Measurements from ENCODE around the gene DHRS4L2. TPM values are rescaled to one million over a fixed set of nuclear protein-coding genes. Genes with fewer than 3 reads are reported as not detected.
"Not testable (repeated sequence)": the region's sequence is repeated elsewhere in the genome, so short reads cannot be mapped to it uniquely, and the experiment has no call there.

The DHRS4L2 gene
- total RNA-seq, 4 donors from 2014 or later = 12.1 to 40.2 (median 25.0) TPM

DNA sequence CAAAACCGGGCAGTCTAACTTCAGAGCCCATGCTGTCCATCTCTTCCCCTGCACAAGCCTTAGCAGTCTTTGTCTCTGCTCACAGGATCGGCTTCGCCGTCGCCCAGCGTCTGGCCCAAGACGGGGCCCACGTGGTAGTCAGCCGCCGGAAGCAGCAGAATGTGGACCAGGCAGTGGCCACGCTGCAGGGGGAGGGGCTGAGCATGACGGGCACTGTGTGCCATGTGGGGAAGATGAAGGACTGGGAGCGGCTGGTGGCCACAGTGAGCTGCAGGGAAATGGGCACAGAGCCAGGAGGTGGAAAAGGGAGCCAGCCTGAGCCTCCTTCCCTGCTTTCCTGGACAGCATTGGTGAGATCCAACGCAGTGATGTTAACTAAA lies 48.9 kb downstream of the DHRS4L2 start:
- in situ Hi-C loops (cut with MboI; ENCODE audit: low sequenced_read_pairs in 4 of 4) = loop anchor here in 2 of 4 donors (10.0 kb wide), 1 partner anchor 53 kb away; the partner anchor contains the start of gene DHRS4L2 (in 2 of the 2)
- H3K36me3 ChIP-seq = no peaks in the 10 kb centered on the region

DNA sequence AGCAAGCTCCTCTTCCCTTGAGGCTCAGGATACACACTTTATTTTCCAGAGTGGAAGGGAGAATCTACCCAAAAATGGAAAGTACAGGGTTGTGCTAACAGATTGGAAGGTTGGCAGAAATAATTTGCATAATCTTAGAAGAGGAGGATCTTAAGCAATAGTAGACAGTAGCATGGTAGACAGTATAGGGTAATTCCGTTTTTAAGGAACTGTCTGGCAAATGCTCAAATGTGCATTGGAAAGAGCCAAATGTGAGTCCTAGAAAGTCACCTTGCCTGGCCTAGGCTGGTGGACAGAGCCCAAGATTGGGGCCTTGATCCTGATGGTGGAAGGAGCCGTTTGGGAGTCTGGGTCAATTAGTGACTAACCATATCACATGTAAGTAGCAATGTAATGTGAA lies 50.0 kb downstream of the DHRS4L2 start:
- DNase-seq (no peak), ATAC-seq (no peak)
- TF ChIP-seq, protein P1, sequence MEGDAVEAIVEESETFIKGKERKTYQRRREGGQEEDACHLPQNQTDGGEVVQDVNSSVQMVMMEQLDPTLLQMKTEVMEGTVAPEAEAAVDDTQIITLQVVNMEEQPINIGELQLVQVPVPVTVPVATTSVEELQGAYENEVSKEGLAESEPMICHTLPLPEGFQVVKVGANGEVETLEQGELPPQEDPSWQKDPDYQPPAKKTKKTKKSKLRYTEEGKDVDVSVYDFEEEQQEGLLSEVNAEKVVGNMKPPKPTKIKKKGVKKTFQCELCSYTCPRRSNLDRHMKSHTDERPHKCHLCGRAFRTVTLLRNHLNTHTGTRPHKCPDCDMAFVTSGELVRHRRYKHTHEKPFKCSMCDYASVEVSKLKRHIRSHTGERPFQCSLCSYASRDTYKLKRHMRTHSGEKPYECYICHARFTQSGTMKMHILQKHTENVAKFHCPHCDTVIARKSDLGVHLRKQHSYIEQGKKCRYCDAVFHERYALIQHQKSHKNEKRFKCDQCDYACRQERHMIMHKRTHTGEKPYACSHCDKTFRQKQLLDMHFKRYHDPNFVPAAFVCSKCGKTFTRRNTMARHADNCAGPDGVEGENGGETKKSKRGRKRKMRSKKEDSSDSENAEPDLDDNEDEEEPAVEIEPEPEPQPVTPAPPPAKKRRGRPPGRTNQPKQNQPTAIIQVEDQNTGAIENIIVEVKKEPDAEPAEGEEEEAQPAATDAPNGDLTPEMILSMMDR (IDR thresholded peaks at IDR 0.05 in 4 of 5, conservative IDR thresholded peaks at IDR 0.05 in 1 of 5) = no peak
- TF ChIP-seq POLR2A (IDR thresholded peaks at IDR 0.05) = no peak
- in situ Hi-C loops (cut with MboI; ENCODE audit: low sequenced_read_pairs in 4 of 4) (loop anchor here in 2 of 4 donors (10.0 kb wide), 1 partner anchor 54 kb away; the partner anchor contains the start of gene DHRS4L2 (in 2 of the 2)), intact Hi-C loops (cut with DNase I; ENCODE audit: low total_unique reads) (no loop called here)
- Histone ChIP-seq H3K27ac (no peak overlapping the region), H3K9me3 (no peaks in the 10 kb centered on the region), H3K36me3 (no peaks in the 10 kb centered on the region), H3K4me3 (no peak overlapping the region), H3K4me1 (peaks cover 8 to 15% of the 10 kb centered on the region in 2 donors), H3K27me3 (no peaks in the 10 kb centered on the region)

More for the DNA sequence above, 48.9 kb downstream of the DHRS4L2 start:
- peak in 1 of 2 donors; percentile 73 for DNase-seq
- no peaks in the 10 kb centered on the region for H3K9me3 ChIP-seq
- intact Hi-C loops (cut with DNase I; ENCODE audit: low total_unique reads) = loop anchor here (2.0 kb wide), 1 partner anchor 51 kb away; no protein-coding TSS in a partner anchor
- TF ChIP-seq, protein P1 (IDR thresholded peaks at IDR 0.05 in 4 of 5, conservative IDR thresholded peaks at IDR 0.05 in 1 of 5) = no peak
- no peak for TF ChIP-seq POLR2A (IDR thresholded peaks at IDR 0.05)
- no peak overlapping the region for H3K4me3 ChIP-seq
- H3K27ac ChIP-seq = peak overlapping the region in 1 of 4 donors; percentile 81
- ATAC-seq = peak in 1 of 2 donors; percentile 9
- peaks cover 11 to 24% of the 10 kb centered on the region in 2 donors for H3K4me1 ChIP-seq
- no peaks in the 10 kb centered on the region for H3K27me3 ChIP-seq

- intact Hi-C loops (cut with DNase I; ENCODE audit: low total_unique reads) (no loop called here), in situ Hi-C loops (cut with MboI; ENCODE audit: low sequenced_read_pairs in 4 of 4) (no loop called here)
- ATAC-seq = no peak
- Histone ChIP-seq H3K27ac (no peak overlapping the region), H3K4me3 (no peak overlapping the region), H3K9me3 (no peaks in the 10 kb centered on the region), H3K27me3 (no peaks in the 10 kb centered on the region), H3K36me3 (no peaks in the 10 kb centered on the region), H3K4me1 (peaks cover 8% of the 10 kb centered on the region in 2 donors)
- DNase-seq = no peak
- no peak for TF ChIP-seq POLR2A (IDR thresholded peaks at IDR 0.05)
Measured at GRCh38 chr14:24040692-24041091, 52.0 kb downstream of the DHRS4L2 start.

- intact Hi-C loops (cut with DNase I; ENCODE audit: low total_unique reads) (no loop called here), in situ Hi-C loops (cut with MboI; ENCODE audit: low sequenced_read_pairs in 4 of 4) (no loop called here)
- Histone ChIP-seq H3K4me3 (no peak overlapping the region), H3K27me3 (no peaks in the 10 kb centered on the region), H3K4me1 (no peaks in the 10 kb centered on the region), H3K27ac (no peak overlapping the region), H3K9me3 (no peaks in the 10 kb centered on the region), H3K36me3 (no peaks in the 10 kb centered on the region)
- no peak for TF ChIP-seq POLR2A (IDR thresholded peaks at IDR 0.05)
- TF ChIP-seq, protein P1 (IDR thresholded peaks at IDR 0.05 in 4 of 5, conservative IDR thresholded peaks at IDR 0.05 in 1 of 5) = no peak
- no peak for DNase-seq
- no peak for ATAC-seq
Measured at GRCh38 chr14:24042746-24043145, 54.0 kb downstream of the DHRS4L2 start.

- H3K27ac ChIP-seq; H3K36me3 ChIP-seq; ATAC-seq; H3K27me3 ChIP-seq; H3K4me3 ChIP-seq; in situ Hi-C loops (cut with MboI; ENCODE audit: low sequenced_read_pairs in 4 of 4); H3K9me3 ChIP-seq; intact Hi-C loops (cut with DNase I; ENCODE audit: low total_unique reads); DNase-seq; H3K4me1 ChIP-seq: not testable (repeated sequence)
Measured at GRCh38 chr14:24049002-24049401, 60.3 kb downstream of the DHRS4L2 start.

DNA sequence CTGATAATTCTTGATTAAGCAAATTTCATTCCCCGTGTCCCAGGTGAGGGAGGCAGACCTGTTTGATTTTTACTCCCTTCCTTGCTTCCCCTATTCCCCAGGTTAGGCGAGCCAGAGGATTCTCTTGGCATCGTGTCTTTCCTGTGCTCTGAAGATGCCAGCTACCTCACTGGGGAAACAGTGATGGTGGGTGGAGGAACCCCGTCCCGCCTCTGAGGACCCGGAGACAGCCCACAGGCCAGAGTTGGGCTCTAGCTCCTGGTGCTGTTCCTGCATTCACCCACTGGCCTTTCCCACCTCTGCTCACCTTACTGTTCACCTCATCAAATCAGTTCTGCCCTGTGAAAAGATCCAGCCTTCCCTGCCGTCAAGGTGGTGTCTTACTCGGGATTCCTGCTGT lies 62.0 kb downstream of the DHRS4L2 start:
- H3K9me3 ChIP-seq; H3K4me3 ChIP-seq; ATAC-seq; H3K27me3 ChIP-seq; H3K36me3 ChIP-seq; H3K4me1 ChIP-seq; in situ Hi-C loops (cut with MboI; ENCODE audit: low sequenced_read_pairs in 4 of 4); H3K27ac ChIP-seq; DNase-seq: not testable (repeated sequence)
- intact Hi-C loops (cut with DNase I; ENCODE audit: low total_unique reads) = loop anchor here (5.0 kb wide), 1 partner anchor 38 kb away; no protein-coding TSS in a partner anchor

Data from gastrocnemius medialis (tissue), 4 donors.